ENCODE results near the gene NPTX1. TPM values are rescaled to one million over a fixed set of nuclear protein-coding genes. Genes with fewer than 3 reads are reported as not detected.

NPTX1 gene
- total RNA-seq, 1 donor from 2014 or later, result 0.99 TPM

Other genes starting within 250 kb of the NPTX1 start
- 124 and 209 TPM in 2 replicates for gene RNF213, start 215.8 kb downstream of the NPTX1 start, total RNA-seq
- 22.0 and 30.8 TPM in 2 replicates for gene ENDOV, start 61.4 kb downstream of the NPTX1 start, total RNA-seq
- gene RPTOR, start 68.2 kb upstream of the NPTX1 start, total RNA-seq, result 25.1 and 37.5 TPM in 2 replicates